Body of pancreas (tissue), 4 donors: Measurements from ENCODE around the gene FASTK.

Experiments used
- CTCF ChIP-seq, 7 experiments: fragments of 450-650 bp in 4 of 7; fragments of 200-600 bp in 3 of 7; sonication (generic) in 3 of 7; IDR thresholded peaks; one replicate each; pipeline ENCODE4 v1.5.1; 2016 to 2019; ENCODE audit warnings: antibody characterized with exemption in 7 of 7
- POLR2A ChIP-seq, 3 donors: fragments of 450-650 bp; IDR thresholded peaks; one replicate each; pipeline ENCODE4 v1.6.1; 2016; ENCODE audit warnings: antibody characterized with exemption in 3 of 3, mild to moderate bottlenecking in 2 of 3

DNA sequence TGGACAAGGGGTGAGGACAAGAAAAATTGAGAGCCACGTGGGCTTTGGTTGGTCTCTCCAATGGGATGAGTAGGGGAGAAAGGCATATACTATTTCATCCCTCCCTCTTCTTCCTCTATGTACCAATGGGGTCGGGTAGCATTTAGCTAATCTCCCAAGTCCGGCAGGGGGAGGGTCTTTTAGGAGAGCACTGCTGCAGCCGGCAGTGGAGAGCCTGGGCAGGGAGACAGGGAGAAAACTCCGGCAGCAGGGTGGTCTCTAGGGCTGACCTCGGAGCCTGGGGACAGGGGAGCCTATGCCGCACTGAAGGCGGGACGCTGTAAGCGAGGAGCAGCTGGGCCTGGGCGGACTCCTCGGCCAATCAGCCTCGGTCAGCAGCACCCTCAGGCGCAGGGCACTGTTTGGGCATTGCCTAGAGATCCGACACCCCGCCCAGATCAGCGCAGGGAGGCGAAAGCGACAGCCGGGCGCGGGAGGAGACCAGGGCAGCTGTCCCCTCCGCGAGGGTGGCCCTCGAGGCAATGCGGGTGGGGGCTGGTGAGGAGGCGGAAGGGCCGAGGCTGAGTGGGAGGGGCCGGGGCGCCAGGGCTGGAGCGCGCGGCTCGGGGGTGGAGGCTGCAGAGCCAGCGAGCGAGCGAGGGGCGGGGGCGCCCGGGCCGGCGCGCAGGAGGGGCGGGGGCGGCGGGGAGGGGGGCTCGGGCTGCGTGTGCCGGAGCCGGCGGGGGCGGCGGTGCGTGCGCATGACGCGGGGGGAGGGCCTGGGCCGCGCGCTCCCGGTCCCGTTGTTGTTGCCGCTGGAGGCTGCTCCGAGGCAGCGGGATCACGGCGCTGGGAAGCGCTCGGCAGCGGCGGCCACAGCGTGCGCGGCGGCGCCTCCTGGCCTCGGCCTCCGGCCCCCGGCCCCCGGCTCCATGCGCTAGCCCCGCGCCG lies 5.3 kb upstream of the FASTK start, which contains the start of gene AGAP3:
- TF ChIP-seq CTCF (IDR thresholded peaks at IDR 0.05) (no peak), POLR2A (IDR thresholded peaks at IDR 0.05) (peak; percentile 67 to 86 (median 83))
